Activated T-cell treated with anti-CD3 and anti-CD28 coated beads, Interleukin-2, amount 50 U/mL, for 48 hours (primary cell): ENCODE results near the gene PLEKHF1.
"Not testable (repeated sequence)": the region's sequence is repeated elsewhere in the genome, so short reads cannot be mapped to it uniquely, and the experiment has no call there.

Experiments used
- DNase-seq, 2 experiments: peaks; one replicate each; pipeline ENCODE4 v3.0.0-alpha.2; 2020

PLEKHF1 gene

DNA sequence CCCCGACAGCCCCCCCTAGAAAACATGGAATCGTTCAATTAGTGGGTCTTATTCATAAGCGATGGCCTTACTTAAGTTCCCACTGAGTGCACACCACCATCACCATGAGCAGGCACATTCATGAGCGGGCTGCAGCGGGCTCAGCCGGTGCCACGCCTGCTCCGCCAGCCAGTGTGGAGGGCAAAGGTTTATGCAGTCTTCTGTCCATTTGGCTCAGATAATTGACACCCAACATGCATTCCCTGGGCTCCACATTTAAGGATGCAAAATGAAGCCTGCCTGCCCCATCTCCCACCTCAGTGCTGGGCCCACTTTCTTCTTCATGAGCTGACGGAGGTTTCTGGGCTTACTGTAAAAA is 37.7 kb downstream of the PLEKHF1 start:
- DNase-seq = no peak

DNA sequence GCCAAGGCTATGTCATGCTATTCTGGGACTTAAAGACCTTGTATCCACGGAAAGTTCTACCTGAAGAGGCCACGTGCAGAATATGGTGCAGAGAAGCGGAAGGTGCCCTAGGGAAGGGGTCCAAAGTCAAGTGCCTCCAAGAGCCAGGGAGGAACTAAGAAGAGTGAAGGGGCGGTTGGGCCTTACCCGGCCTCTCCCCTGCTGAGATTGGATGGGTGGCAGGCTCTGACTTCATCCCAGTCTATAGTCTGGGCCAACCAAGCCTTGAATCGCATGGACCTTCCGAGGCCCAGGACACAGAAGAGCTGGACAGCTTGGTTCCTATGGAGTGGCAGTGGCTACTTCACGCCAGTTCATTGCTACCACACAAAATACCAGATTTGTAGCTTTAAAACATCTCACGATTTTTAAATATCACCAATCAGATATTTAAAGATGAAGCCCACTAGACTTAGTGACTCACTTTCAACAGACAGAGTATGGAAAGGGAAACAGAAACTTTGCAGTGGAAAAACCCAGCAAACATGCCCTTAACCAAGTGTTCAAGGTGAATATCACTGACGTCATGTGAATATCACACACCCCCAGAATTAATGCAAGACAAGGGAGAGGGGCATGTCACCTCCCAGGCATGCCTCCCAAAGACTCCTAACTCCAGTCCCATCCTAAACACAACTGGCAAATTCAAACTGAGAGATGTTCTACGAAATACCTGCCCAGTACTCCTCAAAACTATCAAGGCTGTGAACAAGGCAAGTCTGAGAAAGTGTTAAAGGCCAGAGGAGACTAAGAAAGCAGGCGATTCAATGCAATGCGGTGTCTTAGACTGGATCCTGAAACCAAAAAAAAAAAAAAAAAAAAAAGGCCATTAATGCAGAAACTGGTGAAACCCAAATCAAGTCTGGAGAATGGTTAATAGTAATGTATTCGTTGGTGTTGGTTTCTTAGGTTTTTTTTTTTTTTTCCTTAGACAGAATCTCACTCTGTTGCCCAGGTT is 39.6 kb downstream of the PLEKHF1 start:
- peak; percentile 48 to 54 for DNase-seq

DNA sequence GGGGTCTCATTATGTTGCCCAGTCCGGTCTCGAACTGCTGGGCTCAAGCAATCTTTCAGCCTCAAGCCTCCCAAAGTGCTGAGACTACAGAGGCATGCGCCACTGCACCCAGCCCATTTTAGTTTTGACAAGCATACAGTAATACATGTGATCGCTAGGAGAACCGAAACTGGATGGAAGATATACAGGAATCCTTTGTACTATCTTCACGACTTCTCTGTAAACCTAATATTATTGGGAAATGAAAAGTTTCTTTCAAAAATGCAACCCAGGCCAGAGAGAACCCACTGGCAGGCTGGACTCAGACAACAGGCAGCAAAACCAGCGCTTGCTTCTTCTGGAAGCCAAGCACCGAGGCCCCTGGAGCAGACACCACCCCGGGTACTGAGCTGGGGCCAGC is 40.4 kb downstream of the PLEKHF1 start:
- no peak for DNase-seq

DNA sequence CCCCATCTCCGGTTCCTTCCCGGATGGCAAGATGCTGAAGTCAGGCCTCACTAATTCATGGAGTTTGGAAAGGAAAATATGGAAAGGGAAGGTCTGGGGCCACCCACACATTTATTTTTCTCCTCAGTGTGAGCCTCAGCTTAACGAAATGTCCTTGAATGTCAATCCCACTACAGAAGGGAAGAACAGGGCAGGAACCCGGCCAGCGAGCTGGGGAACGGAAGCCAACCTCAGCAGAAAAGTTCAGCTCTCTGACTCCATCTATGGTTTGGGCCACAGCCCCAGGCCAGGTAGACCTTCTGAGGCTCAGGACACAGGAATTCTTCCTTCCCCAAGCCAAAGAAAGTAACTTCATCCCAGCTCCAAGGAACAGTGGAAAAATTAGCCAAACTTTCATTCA is 41.4 kb downstream of the PLEKHF1 start:
- no peak for DNase-seq

DNA sequence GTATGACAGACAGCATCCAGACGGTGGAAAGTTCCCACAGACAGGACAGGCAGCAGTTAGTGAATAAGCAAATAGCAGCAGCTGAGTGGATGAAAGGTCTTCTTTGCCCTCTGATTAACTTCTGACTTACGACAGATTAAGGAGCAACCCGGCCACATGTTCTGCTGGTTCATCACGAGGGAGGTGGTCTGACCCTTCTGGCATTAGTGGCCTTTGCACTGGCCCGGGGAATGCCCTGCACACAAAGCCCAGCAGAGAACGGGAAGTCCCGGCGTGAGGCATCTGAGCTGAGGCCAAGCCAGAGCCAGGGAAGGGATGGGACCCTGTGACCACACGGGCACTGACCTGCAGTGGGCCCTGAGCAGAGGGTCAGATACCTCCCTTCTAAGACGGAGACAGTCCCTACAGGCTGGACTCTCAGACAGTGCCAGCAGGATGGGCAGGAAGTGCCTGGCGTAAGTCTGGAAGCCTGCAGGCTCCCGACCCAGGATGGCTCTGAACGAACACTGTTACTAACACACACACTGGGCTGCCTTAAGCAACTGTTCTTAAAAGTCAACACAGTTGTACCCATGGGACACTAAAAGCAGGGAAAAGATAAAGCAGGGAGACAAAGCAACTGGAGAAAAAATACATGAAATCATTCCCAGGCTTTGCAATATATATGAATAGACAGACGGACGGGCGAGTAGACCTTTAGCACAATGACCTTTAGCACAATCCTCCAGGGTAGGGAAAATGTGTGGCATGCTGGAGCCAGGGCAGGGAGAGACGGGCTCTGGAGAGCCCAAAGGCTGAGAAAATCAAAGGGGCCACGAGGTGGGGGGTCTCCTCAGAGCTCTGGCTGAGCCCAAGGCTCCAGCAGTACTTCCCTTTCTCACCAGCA is 43.5 kb downstream of the PLEKHF1 start:
- no peak for DNase-seq

DNA sequence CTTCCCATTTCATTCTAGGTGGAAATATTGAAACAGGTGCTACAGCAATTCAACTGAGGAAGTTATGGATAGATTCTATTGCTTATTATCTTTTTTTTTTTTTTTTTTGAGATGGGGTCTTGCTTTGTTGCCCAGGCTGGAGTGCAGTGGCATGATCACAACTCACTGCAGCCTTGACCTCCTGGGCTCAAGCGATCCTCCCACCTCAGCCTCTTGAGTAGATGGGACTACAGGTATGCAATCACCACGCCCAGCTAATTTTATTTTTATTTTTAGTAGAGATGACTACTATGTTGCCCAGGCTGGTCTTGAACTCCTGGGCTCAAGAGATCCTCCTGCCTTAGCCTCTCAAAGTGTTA is 44.2 kb downstream of the PLEKHF1 start:
- not testable (repeated sequence) for DNase-seq

DNA sequence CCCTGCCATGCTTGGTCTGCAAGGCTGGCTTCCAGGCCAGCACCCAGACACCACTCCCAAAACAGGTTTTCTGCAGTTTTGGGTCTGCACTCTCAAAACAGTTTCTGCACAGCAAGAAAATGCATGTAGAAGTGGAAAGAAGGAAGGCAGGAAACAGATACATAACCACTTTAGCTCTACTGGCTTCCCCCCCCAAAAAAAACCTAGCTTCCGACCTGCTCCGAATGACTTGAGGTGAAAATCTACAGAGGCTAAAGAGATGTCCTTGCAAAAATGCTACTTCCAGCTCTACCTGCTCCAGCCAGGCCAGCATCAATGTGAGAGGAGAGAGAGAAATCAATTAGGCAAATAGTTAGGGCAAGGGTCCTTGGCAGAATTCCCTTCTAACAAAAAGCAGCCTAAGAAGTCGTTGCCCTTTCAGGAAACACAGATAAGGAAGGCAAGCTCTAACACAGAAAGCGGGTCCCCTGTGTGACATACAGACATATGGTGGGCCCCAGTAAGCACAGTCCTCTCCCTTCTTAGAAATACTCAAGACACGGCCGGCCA is 46.4 kb downstream of the PLEKHF1 start:
- DNase-seq = no peak

DNA sequence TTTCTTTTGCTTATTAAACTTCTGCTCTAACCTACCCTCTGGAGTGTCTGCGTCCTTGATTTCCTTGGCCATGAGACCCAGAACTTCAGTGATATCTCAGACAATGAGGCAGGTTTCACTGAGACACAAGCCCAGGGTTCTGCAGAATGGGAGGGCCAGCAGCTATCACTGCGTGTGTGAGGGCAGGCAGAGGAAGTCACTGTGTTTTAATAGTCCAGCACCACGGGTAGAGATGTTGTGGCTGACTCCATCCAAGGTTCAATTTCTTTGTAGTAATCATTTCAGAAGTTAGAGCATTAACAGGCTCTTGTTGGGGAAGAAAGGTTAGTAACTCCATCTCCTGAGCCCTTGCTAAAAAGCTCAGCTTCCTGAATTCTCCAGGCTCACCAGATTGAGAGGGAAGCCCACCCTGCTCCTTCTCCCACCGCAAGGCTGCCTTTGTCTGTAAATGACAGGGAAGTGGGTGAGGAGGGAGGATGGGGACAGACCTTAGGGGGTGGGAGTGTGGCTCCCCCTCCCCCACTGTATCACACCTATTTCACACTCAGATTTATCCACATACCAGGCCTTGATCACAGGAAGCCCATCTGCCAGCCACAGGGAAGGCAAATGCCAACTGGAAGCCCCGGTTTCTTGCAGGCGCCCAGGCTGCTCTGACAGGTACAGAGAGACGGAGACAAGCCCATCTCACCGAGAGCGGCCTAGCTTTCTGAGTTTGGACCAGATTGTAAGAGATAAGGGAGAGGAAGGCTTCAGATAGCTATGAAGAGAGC is 47.7 kb downstream of the PLEKHF1 start:
- DNase-seq = no peak

DNA sequence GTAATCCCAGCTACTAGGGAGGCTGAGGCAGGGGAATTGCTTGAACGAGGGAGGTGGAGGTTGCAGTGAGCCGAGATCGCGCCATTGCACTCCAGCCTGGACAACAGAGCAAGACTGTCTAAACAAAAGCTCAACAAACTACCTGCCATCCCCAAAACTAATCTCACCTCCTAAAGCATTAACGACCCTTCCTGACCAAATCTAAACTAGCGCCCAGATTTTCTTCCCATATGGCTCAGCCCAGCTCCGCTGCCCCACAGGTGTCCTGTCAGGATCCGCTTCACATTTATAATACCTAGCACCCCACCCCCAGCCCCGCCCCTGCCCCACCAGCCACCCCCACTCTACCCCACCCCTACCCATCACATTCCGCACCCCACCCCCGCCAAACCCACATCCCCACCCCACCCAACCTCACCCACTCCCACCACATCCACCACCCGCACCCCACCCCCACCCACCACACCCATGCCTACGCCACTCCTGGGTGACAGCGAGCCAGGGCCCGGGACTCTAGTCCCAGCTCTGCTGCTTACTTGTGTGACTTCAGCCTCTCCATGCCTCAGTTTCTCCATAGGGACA is 49.2 kb downstream of the PLEKHF1 start:
- peak; percentile 52 to 79 for DNase-seq

DNA sequence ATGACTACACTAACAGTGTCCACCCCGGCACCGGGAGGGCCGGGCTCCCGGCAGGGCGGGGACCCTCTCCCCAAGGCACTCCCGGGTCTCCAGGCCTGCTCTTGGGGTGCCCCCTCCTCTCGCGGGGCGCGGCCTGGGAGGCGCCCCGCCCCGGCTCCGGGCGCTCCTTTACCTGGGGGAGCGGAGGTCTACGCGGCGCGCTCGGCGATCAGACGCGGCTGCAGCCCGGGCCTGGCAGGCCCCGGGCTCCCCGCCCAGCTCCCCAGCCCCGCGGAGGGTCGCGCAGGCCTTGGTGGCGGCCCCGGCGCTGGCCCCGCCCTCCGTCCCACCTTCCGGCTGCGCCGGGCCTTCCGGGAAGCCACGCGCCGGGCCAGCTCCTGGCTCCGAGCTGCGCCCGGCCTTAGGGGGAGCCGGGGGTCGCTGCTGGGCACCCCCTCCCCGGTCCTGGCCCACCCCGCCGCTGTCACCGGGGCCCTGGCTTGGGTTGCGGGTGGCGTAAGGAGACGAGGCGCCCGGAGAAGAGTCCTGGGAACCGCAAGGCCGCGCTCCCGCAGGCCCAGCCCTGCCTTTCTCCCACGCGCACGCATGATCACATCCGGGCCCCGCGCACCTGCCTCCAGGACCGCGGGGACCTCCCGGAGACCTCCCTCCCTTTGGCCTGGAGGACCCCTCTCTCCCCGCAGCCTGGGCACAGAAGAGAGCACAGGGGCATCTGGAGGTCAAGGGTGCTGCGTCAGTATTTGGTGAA is 49.9 kb downstream of the PLEKHF1 start, which contains the start of gene C19orf12:
C19orf12 (minus strand) TSS at position 309 of the 748 bp plus-strand sequence. CDS start 6,848 bp downstream, outside the sequence.
- peak; percentile 80 to 83 for DNase-seq

DNA sequence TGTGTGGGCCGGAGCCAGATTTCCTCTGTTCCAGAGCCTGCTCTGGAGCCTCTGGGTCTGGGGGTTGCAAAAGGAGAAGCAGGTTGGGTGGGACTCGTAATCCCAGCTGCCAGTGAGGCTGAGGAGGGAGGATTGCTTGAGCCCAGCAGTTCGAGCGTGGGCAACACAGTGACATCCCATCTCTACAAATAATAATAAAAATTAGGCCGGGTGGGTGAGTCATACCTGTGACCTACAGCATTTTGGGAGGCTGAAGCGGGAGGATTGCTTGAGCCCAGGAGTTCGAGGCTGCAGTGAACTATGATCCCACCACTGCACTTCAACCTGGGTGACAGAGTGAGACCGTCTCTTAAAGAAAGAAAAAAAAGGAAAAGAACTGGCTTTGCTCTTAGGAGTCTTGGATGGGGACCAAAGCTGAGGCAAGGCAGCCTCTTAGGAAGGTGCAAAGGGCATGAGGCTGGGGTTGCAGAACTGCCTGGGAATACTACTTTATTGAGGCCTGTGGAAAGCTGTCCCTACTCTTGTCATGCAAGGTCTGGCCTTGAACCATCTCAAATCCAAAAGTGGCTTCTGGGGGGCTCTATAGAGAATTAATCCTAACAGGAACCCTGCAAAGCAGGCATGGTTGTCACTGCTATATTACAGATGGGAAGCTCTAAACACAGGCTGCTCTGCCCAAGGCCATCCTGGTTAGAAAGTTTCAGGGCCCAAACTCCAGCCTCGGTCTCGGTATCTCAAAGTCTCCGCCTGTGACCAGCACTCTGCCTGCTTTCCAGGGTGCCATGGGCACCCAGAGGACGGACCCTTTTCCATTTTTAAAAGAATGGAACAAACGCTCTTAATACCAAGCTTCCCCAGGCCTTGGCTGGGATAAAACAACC is 50.7 kb downstream of the PLEKHF1 start:
- DNase-seq = peak in 1 of 2 experiments; percentile 34

DNA sequence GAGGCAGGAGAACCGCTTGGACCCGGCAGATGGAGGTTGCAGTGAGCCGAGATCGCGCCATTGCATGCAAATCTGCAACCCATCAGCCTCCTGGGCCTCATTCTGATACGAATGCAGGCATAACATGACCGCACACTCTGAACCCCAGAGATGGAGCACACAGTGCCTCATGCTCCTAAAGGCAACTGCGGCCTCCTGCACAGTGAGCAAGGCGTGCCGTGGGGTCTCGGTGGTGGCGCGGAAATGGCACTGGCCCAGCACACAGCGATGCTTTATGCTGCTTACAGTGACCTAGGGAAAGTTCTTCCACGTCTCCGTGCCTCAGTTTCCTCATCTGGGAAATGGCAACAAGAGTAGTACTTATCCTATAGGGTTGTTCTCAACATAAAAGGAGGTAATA is 51.8 kb downstream of the PLEKHF1 start:
- no peak for DNase-seq

DNA sequence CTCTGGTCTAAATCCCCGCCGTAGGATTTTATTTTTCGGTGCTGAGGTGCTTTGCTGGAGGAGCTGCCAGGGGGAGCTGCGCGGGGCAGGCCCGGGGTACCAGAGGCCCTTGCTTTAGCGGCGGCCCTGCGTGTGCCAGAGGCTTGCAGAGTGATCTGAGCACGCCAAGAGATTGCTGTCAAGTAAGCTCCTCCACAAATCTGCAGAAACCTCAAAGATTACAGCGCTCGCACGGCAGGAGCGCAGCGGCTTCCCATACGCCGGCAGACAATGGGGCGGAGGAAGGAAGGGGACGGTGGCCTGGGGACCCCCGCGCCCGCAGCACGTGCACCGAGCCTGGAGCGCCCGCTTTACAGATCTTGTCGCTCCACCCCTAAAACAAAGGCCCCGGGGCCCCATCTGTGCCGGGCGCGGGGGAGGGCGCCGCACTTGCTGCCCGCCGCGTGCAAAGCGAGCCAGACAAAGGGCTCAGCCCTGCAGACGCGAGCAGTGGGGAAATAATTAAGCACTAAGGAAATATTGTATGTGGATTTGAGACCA is 58.9 kb downstream of the PLEKHF1 start:
- peak; percentile 50 to 58 for DNase-seq

DNA sequence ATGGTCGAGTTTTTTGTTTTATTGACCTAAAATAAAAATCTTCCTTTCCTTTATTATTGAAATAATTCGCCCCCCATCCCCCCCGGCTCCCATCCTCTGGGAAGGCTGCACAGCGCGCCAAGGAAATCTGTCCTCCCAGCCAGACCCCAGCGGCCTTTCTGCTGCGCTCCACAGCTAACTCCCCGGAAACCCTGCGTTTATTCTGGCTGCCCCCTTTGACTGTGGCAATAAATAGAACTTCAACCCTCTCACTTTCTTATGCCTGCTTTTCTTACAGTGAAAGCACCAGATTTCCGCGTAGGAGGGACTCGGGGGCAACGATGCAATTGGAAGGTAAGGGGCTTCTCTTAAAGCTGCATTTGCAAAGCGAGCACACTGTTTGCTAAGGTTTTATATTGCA is 59.5 kb downstream of the PLEKHF1 start:
- no peak for DNase-seq
